ENCODE results near the gene TCERG1L. TPM values are rescaled to one million over a fixed set of nuclear protein-coding genes. Genes with fewer than 3 reads are reported as not detected.

TCERG1L gene
- total and polyA plus RNA-seq, 2 experiments from 2014 or later: not detected

DNA sequence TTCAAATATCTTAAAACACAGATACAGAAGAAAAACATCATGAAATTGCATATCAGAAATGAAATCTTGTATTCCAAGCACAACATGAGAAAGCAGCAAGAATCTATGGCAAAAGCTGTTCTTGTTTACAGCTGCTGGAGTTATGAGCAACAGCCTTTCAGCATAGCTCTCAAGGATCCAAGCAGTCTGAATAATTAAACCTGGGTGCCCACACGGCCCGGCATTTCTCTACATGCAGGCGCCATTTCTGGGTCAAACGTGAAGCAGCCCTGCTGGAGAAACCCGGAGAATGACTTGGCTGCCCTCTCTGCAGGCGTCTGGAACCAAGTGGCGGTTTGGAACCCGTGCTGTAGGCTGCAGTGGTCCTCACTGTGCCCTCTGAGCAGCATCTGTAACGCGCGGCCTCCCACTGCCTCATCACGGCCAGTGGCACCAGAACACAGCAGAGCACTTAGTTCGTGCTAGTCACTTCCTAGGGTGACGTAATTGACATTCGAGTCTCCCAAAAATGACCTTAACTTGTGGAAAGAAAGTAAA is 213.0 kb downstream of the TCERG1L start:
- H3K4me3 ChIP-seq: no peak overlapping the region
- H3K4me1 ChIP-seq (ENCODE audit: insufficient read depth): no peaks in the 10 kb centered on the region
- H3K4me2 ChIP-seq (ENCODE audit: unreplicated experiment): no peak overlapping the region
- no peak for DNase-seq
- no peaks in the 10 kb centered on the region for H4K20me1 ChIP-seq (ENCODE audit: insufficient read depth)
- no peaks in the 10 kb centered on the region for H3K9me2 ChIP-seq (ENCODE audit: insufficient read depth)
- no peak overlapping the region for H3K9ac ChIP-seq
- H3K27me3 ChIP-seq (replicated peaks; ENCODE audit: insufficient read depth): no peaks in the 10 kb centered on the region
- WGBS, 2 experiments (ENCODE audit: low coverage in 1 of 2, low lambda C conversion rate in 2 of 2, missing lambda C conversion rate in 2 of 2): 26 to 31% methylated on average over 15 of the region's 15 CpGs
- H3K9me3 ChIP-seq (ENCODE audit: low read depth): no peaks in the 10 kb centered on the region
- no peaks in the 10 kb centered on the region for H3K36me3 ChIP-seq (ENCODE audit: low read depth)
- no peak for TF ChIP-seq EZH2phosphoT487 (IDR thresholded peaks at IDR 0.05; ENCODE audit: insufficient read depth, low read depth)
- TF ChIP-seq EZH2 (IDR thresholded peaks at IDR 0.05; ENCODE audit: insufficient read depth, poor library complexity, severe bottlenecking): no peak
- in situ Hi-C loops (cut with MboI): no loop called here
- H3K27ac ChIP-seq: no peak overlapping the region
- no peaks in the 10 kb centered on the region for H3F3A ChIP-seq (ENCODE audit: insufficient read depth)
- no peak overlapping the region for H2AFZ ChIP-seq
- H3K79me2 ChIP-seq (ENCODE audit: insufficient read depth): no peaks in the 10 kb centered on the region

DNA sequence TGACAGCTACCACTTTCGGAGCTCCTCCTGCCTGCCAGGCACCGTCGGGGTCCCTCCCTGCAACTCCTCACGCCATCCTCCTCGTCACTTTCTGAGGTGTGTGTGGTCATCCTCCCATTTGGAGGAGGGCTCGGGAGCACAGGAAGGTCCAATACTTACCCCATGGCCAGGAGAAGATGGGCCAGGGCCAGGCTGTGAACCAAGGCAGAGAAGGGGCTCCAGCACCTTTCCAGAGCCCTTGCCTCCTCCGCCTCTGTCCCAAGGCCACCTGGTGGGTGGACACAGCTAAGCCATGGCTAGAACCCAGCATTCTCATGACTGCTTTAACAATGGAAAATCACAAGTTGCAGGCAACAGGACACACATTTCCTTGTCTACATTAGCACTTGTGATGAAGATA is 215.5 kb downstream of the TCERG1L start:
- TF ChIP-seq EZH2phosphoT487 (IDR thresholded peaks at IDR 0.05; ENCODE audit: insufficient read depth, low read depth) (no peak), EZH2 (IDR thresholded peaks at IDR 0.05; ENCODE audit: insufficient read depth, poor library complexity, severe bottlenecking) (no peak)
- WGBS, 2 experiments (ENCODE audit: low coverage in 1 of 2, low lambda C conversion rate in 2 of 2, missing lambda C conversion rate in 2 of 2): 21 to 27% methylated on average over 7 of the region's 7 CpGs
- Histone ChIP-seq H3K9me2 (ENCODE audit: insufficient read depth) (no peaks in the 10 kb centered on the region), H3F3A (ENCODE audit: insufficient read depth) (no peaks in the 10 kb centered on the region), H4K20me1 (ENCODE audit: insufficient read depth) (no peaks in the 10 kb centered on the region), H3K9ac (no peak overlapping the region), H3K27me3 (replicated peaks; ENCODE audit: insufficient read depth) (no peaks in the 10 kb centered on the region), H3K9me3 (ENCODE audit: low read depth) (no peaks in the 10 kb centered on the region), H3K4me3 (no peak overlapping the region), H3K27ac (no peak overlapping the region), H3K79me2 (ENCODE audit: insufficient read depth) (no peaks in the 10 kb centered on the region), H3K36me3 (ENCODE audit: low read depth) (no peaks in the 10 kb centered on the region), H2AFZ (no peak overlapping the region), H3K4me2 (ENCODE audit: unreplicated experiment) (no peak overlapping the region), H3K4me1 (ENCODE audit: insufficient read depth) (no peaks in the 10 kb centered on the region)
- DNase-seq: no peak
- in situ Hi-C loops (cut with MboI): no loop called here

DNA sequence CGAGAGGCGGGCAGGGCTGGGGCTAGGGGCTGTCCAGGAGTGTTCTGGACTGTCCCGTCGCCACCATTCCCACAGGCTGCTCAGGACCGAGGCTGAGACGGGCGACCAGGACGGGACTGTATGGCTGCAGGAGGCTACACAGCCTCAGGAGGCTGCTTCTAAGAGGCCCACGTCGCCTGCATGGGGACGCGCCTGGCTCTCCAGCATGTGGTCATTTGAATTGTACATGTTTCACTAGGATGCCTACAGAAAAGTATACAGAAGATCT is 216.3 kb downstream of the TCERG1L start:
- Histone ChIP-seq H3K27ac (no peak overlapping the region), H3K4me2 (ENCODE audit: unreplicated experiment) (no peak overlapping the region), H3F3A (ENCODE audit: insufficient read depth) (no peaks in the 10 kb centered on the region), H3K9me2 (ENCODE audit: insufficient read depth) (no peaks in the 10 kb centered on the region), H3K4me3 (no peak overlapping the region), H3K9ac (no peak overlapping the region), H4K20me1 (ENCODE audit: insufficient read depth) (no peaks in the 10 kb centered on the region), H3K36me3 (ENCODE audit: low read depth) (no peaks in the 10 kb centered on the region), H3K9me3 (ENCODE audit: low read depth) (no peaks in the 10 kb centered on the region), H3K27me3 (replicated peaks; ENCODE audit: insufficient read depth) (no peaks in the 10 kb centered on the region), H3K4me1 (ENCODE audit: insufficient read depth) (no peaks in the 10 kb centered on the region), H2AFZ (no peak overlapping the region), H3K79me2 (ENCODE audit: insufficient read depth) (no peaks in the 10 kb centered on the region)
- 52 to 65% methylated on average over 9 to 12 of the region's 12 CpGs for WGBS, 2 experiments (ENCODE audit: low coverage in 1 of 2, low lambda C conversion rate in 2 of 2, missing lambda C conversion rate in 2 of 2)
- TF ChIP-seq EZH2 (IDR thresholded peaks at IDR 0.05; ENCODE audit: insufficient read depth, poor library complexity, severe bottlenecking): no peak
- in situ Hi-C loops (cut with MboI): no loop called here
- DNase-seq: no peak

DNA sequence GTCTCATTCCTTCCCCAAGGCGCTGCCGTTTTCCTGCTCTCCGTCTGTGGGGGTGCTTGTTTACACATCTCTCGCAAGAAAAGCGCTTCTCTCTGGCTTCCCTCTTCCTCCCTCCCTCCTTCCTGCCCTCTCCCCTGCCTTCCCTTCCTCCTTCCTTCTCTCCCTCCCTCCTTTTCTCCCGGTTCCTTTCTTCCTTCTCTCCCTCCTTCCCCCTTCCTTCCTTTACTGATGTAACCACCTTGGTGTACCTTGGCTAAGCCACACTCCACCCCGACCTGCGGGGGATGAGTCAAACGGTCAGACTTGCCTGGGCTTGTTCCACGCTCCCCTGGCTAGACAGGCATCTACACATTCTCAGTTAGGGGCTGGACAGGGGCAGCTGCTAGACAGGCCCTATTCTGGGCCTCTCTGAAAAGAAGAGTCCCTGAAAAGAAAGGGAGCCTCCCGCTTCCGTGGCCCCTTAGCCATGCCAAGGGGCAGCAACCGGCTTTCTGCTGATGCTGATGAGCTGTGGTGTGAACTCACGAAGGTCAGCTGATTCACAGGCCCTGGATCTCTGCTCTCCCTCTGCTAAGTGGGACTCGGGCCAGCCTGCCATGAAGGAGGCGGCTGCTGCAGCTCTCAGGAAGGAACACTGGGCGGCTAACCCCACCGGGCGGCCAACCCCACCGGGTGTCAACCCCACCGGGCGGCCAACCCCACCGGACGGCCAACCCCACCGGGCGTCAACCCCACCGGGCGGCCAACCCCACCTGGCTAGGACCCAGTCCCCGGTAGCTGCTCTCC is 216.8 kb downstream of the TCERG1L start:
- TF ChIP-seq EZH2phosphoT487 (IDR thresholded peaks at IDR 0.05; ENCODE audit: insufficient read depth, low read depth) (no peak), EZH2 (IDR thresholded peaks at IDR 0.05; ENCODE audit: insufficient read depth, poor library complexity, severe bottlenecking) (no peak)
- WGBS, 2 experiments (ENCODE audit: low coverage in 1 of 2, low lambda C conversion rate in 2 of 2, missing lambda C conversion rate in 2 of 2): 39 to 46% methylated on average over 25 to 27 of the region's 29 CpGs
- Histone ChIP-seq H3K9me2 (ENCODE audit: insufficient read depth) (no peaks in the 10 kb centered on the region), H3K79me2 (ENCODE audit: insufficient read depth) (no peaks in the 10 kb centered on the region), H3K9me3 (ENCODE audit: low read depth) (no peaks in the 10 kb centered on the region), H2AFZ (no peak overlapping the region), H4K20me1 (ENCODE audit: insufficient read depth) (no peaks in the 10 kb centered on the region), H3K27me3 (replicated peaks; ENCODE audit: insufficient read depth) (no peaks in the 10 kb centered on the region), H3F3A (ENCODE audit: insufficient read depth) (no peaks in the 10 kb centered on the region), H3K4me3 (no peak overlapping the region), H3K9ac (no peak overlapping the region), H3K4me2 (ENCODE audit: unreplicated experiment) (no peak overlapping the region), H3K27ac (no peak overlapping the region), H3K4me1 (ENCODE audit: insufficient read depth) (no peaks in the 10 kb centered on the region), H3K36me3 (ENCODE audit: low read depth) (no peaks in the 10 kb centered on the region)
- peak; percentile 0 for DNase-seq
- in situ Hi-C loops (cut with MboI): no loop called here
